CD4-positive, alpha-beta memory T cell (primary cell): Measurements from ENCODE around the gene KANK3. TPM values are rescaled to one million over a fixed set of nuclear protein-coding genes. Genes with fewer than 3 reads are reported as not detected.
"Not testable (repeated sequence)": the region's sequence is repeated elsewhere in the genome, so short reads cannot be mapped to it uniquely, and the experiment has no call there.

Experiments used
- CTCF ChIA-PET: fragments of 350-600 bp; sonication (Branson Sonifier 250); formaldehyde crosslinking; loops from one replicate; lab custom pipeline; 2021; ENCODE audit warnings: inconsistent platforms; ENCODE audit not compliant: partially characterized antibody; lab: Charles Lee
- POLR2A ChIA-PET: fragments of 350-600 bp; sonication (Branson Sonifier 250); formaldehyde crosslinking; loops from one replicate; lab custom pipeline; 2021; ENCODE audit not compliant: partially characterized antibody; lab: Charles Lee
- DNase-seq, 5 donors: peaks; one replicate each; pipeline versions ENCODE4 v3.0.0 to v3.0.0-alpha.2; 2020 to 2022; ENCODE audit warnings: mixed read lengths in 1 of 5
- H3K27ac ChIP-seq: one replicate; pipeline ENCODE4 v1.7.0; 2013; ENCODE audit warnings: low read depth, low read length
- H3K27me3 ChIP-seq: 2 replicates; pipeline ENCODE4 v1.7.0; 2013; ENCODE audit warnings: mild to moderate bottlenecking, low read length, moderate library complexity; ENCODE audit not compliant: insufficient read depth
- H3K36me3 ChIP-seq: 2 replicates; pipeline ENCODE4 v1.7.0; 2013; ENCODE audit warnings: mild to moderate bottlenecking, low read length, moderate library complexity; ENCODE audit not compliant: insufficient read depth
- H3K4me1 ChIP-seq: 2 replicates; pipeline ENCODE4 v1.7.0; 2013; ENCODE audit warnings: mild to moderate bottlenecking, low read length, moderate library complexity; ENCODE audit not compliant: insufficient read depth
- H3K4me3 ChIP-seq, 2 donors: one replicate each; pipeline ENCODE4 v1.7.0; 2013; ENCODE audit warnings: low read length in 2 of 2, mild to moderate bottlenecking in 1 of 2
- H3K9me3 ChIP-seq, 2 donors: one replicate each; pipeline ENCODE4 v1.7.0; 2013; ENCODE audit warnings: low read length in 2 of 2, control low read depth in 1 of 2; ENCODE audit not compliant: control insufficient read depth in 1 of 2
- H3K27ac Mint-ChIP-seq, 7 donors: one replicate each; pipeline ENCODE4 v1.8.0; 2020 to 2021; ENCODE audit warnings: mixed read lengths in 7 of 7, mild to moderate bottlenecking in 6 of 7, inconsistent platforms in 3 of 7, moderate library complexity in 3 of 7
- H3K27me3 Mint-ChIP-seq, 2 donors: one replicate each; pipeline ENCODE4 v1.8.0; 2020 to 2021; ENCODE audit warnings: mixed read lengths in 2 of 2
- H3K36me3 Mint-ChIP-seq, 2 donors: one replicate each; pipeline ENCODE4 v1.8.0; 2020 to 2021; ENCODE audit warnings: mixed read lengths in 2 of 2, inconsistent platforms in 1 of 2, mild to moderate bottlenecking in 1 of 2
- H3K4me1 Mint-ChIP-seq, 4 donors: one replicate each; pipeline ENCODE4 v1.8.0; 2020 to 2021; ENCODE audit warnings: mixed read lengths in 4 of 4, mild to moderate bottlenecking in 1 of 4
- H3K4me3 Mint-ChIP-seq, 8 donors: one replicate each; pipeline ENCODE4 v1.8.0; 2020 to 2021; ENCODE audit warnings: mixed read lengths in 8 of 8, mild to moderate bottlenecking in 7 of 8, moderate library complexity in 6 of 8, inconsistent platforms in 3 of 8
- H3K9me3 Mint-ChIP-seq, 8 donors: one replicate each; pipeline ENCODE4 v1.8.0; 2020 to 2021; ENCODE audit warnings: mixed read lengths in 8 of 8, mild to moderate bottlenecking in 5 of 8, inconsistent platforms in 3 of 8, moderate library complexity in 1 of 8
- intact Hi-C: fragments of 100-400 bp; cut with micrococcal nuclease; formaldehyde crosslinking; loops from one replicate; pipeline ENCODE4 v1.15.1; 2023
- polyA plus RNA-seq, 2 donors: library from polyadenylated mRNA; unstranded; fragments of 300-500 nt; fragmentation: Illumina TruSeq; gene quantifications; one replicate each; pipeline ENCODE4 v1.2.3, GENCODE V29; 2021
- total RNA-seq, 2 experiments: library from RNA; stranded (reverse); gene quantifications; one replicate each; pipeline ENCODE4 v1.2.3, GENCODE V29; 2021

The KANK3 gene
- total and polyA plus RNA-seq, 4 experiments from 2014 or later: 1.1 to 6.3 (median 3.4) TPM

- Mint-ChIP-seq H3K9me3 (peaks cover 0 to 3% (median 0%) of the 10 kb centered on the region in 8 donors), H3K36me3 (no peaks in the 10 kb centered on the region), H3K4me3 (no peak overlapping the region), H3K27me3 (peaks cover 9 to 20% of the 10 kb centered on the region in 2 donors), H3K27ac (no peak overlapping the region), H3K4me1 (peaks cover 3 to 22% (median 9%) of the 10 kb centered on the region in 4 donors)
- no peak for DNase-seq
- intact Hi-C loops: no loop called here
- Histone ChIP-seq H3K9me3 (no peaks in the 10 kb centered on the region), H3K4me1 (peaks cover 17% of the 10 kb centered on the region), H3K27me3 (no peaks in the 10 kb centered on the region), H3K36me3 (no peaks in the 10 kb centered on the region), H3K27ac (no peak overlapping the region), H3K4me3 (no peak overlapping the region)
- CTCF ChIA-PET: interaction anchor here (0.5 to 2.5 kb wide), 3 partner anchors 18 to 219 kb away, joined by 3 to 6 read pairs (median 3); no protein-coding TSS in a partner anchor
- POLR2A ChIA-PET: no interaction called here
Measured at GRCh38 chr19:8360196-8360595, 17.1 kb upstream of the KANK3 start.

- Histone ChIP-seq H3K27ac (no peak overlapping the region), H3K4me1 (peaks cover 11% of the 10 kb centered on the region), H3K9me3 (no peaks in the 10 kb centered on the region), H3K36me3 (no peaks in the 10 kb centered on the region), H3K27me3 (no peaks in the 10 kb centered on the region), H3K4me3 (no peak overlapping the region)
- peaks cover 0 to 3% (median 0%) of the 10 kb centered on the region in 8 donors for H3K9me3 Mint-ChIP-seq
- intact Hi-C loops: no loop called here
- H3K4me1 Mint-ChIP-seq: peaks cover 3 to 19% (median 7%) of the 10 kb centered on the region in 4 donors
- no peak overlapping the region for H3K4me3 Mint-ChIP-seq
- POLR2A ChIA-PET: no interaction called here
- H3K36me3 Mint-ChIP-seq: no peaks in the 10 kb centered on the region
- no peak overlapping the region for H3K27ac Mint-ChIP-seq
- peaks cover 6 to 17% of the 10 kb centered on the region in 2 donors for H3K27me3 Mint-ChIP-seq
- CTCF ChIA-PET: interaction anchor here (2.5 kb wide), 1 partner anchor 221 kb away, joined by 6 read pairs; no protein-coding TSS in a partner anchor
- DNase-seq: no peak
Measured at GRCh38 chr19:8358948-8359347, 15.9 kb upstream of the KANK3 start.

GRCh38 chr19:8357007-8357521 lies 14.0 kb upstream of the KANK3 start:
- Mint-ChIP-seq H3K27ac (no peak overlapping the region), H3K36me3 (no peaks in the 10 kb centered on the region)
- POLR2A ChIA-PET: no interaction called here

GRCh38 chr19:8355631-8356402 lies 12.8 kb upstream of the KANK3 start:
- Histone ChIP-seq H3K4me3 (no peak overlapping the region), H3K36me3 (no peaks in the 10 kb centered on the region), H3K27ac (no peak overlapping the region), H3K4me1 (no peaks in the 10 kb centered on the region), H3K27me3 (no peaks in the 10 kb centered on the region), H3K9me3 (no peaks in the 10 kb centered on the region)
- Mint-ChIP-seq H3K9me3 (peaks cover 0 to 3% (median 0%) of the 10 kb centered on the region in 8 donors), H3K27me3 (peaks cover 6 to 11% of the 10 kb centered on the region in 2 donors), H3K36me3 (no peaks in the 10 kb centered on the region), H3K4me3 (peak overlapping the region in 1 of 8 donors; percentile 1), H3K27ac (no peak overlapping the region), H3K4me1 (peaks cover 0 to 5% (median 2%) of the 10 kb centered on the region in 4 donors)
- DNase-seq: no peak
- ChIA-PET CTCF (interaction anchor here (0.8 to 5.1 kb wide), 10 partner anchors 10 to 286 kb away, joined by 3 to 76 read pairs (median 15); partner anchors contain the start of genes KANK3 and MYO1F), POLR2A (no interaction called here)
- intact Hi-C loops: loop anchor here (2.0 kb wide), 1 partner anchor 225 kb away; no protein-coding TSS in a partner anchor

More at GRCh38 chr19:8357007-8357521, 14.0 kb upstream of the KANK3 start:
- no peaks in the 10 kb centered on the region for H3K9me3 ChIP-seq
- Mint-ChIP-seq H3K27me3 (peaks cover 5 to 10% of the 10 kb centered on the region in 2 donors), H3K4me3 (no peak overlapping the region), H3K4me1 (peaks cover 2 to 6% (median 3%) of the 10 kb centered on the region in 4 donors), H3K9me3 (peaks cover 0 to 3% (median 0%) of the 10 kb centered on the region in 8 donors)
- no peaks in the 10 kb centered on the region for H3K4me1 ChIP-seq
- no peak for DNase-seq
- no peaks in the 10 kb centered on the region for H3K27me3 ChIP-seq
- no peak overlapping the region for H3K27ac ChIP-seq
- intact Hi-C loops: no loop called here
- H3K4me3 ChIP-seq: no peak overlapping the region
- H3K36me3 ChIP-seq: no peaks in the 10 kb centered on the region
- CTCF ChIA-PET: no interaction called here

GRCh38 chr19:8352845-8353244 lies 9.8 kb upstream of the KANK3 start:
- H3K27ac Mint-ChIP-seq, H3K27me3 ChIP-seq, H3K4me1 Mint-ChIP-seq, H3K9me3 Mint-ChIP-seq, H3K9me3 ChIP-seq, H3K27ac ChIP-seq, H3K36me3 ChIP-seq, H3K36me3 Mint-ChIP-seq, H3K4me3 Mint-ChIP-seq, H3K4me3 ChIP-seq, H3K4me1 ChIP-seq, DNase-seq: not testable (repeated sequence)
- H3K27me3 Mint-ChIP-seq: peaks cover 11 to 12% of the 10 kb centered on the region in 2 donors
- ChIA-PET CTCF (interaction anchor here (0.7 to 5.1 kb wide), 22 partner anchors 10 to 292 kb away, joined by 3 to 76 read pairs (median 8); partner anchors contain the start of genes KANK3, MARCHF2 and MYO1F), POLR2A (interaction anchor here (0.6 to 2.2 kb wide), 3 partner anchors 10 to 118 kb away, joined by 3 to 10 read pairs (median 3); partner anchors contain the start of gene KANK3)
- intact Hi-C loops: loop anchor here (5.0 kb wide), 1 partner anchor 154 kb away; no protein-coding TSS in a partner anchor

- Histone ChIP-seq H3K27me3 (no peaks in the 10 kb centered on the region), H3K36me3 (no peaks in the 10 kb centered on the region), H3K4me3 (no peak overlapping the region), H3K27ac (no peak overlapping the region), H3K9me3 (no peaks in the 10 kb centered on the region), H3K4me1 (no peaks in the 10 kb centered on the region)
- Mint-ChIP-seq H3K27me3 (peaks cover 11 to 12% of the 10 kb centered on the region in 2 donors), H3K4me1 (peaks cover 0 to 5% (median 2%) of the 10 kb centered on the region in 4 donors), H3K9me3 (peaks cover 0 to 3% (median 0%) of the 10 kb centered on the region in 8 donors), H3K27ac (no peak overlapping the region), H3K4me3 (no peak overlapping the region), H3K36me3 (no peaks in the 10 kb centered on the region)
- intact Hi-C loops: loop anchor here (5.0 kb wide), 1 partner anchor 155 kb away; no protein-coding TSS in a partner anchor
- CTCF ChIA-PET: interaction anchor here (0.8 to 5.1 kb wide), 15 partner anchors 10 to 290 kb away, joined by 3 to 76 read pairs (median 9); partner anchors contain the start of genes KANK3, MARCHF2 and MYO1F
- no peak for DNase-seq
- POLR2A ChIA-PET: interaction anchor here (0.6 to 2.2 kb wide), 2 partner anchors 9 to 119 kb away, joined by 3 to 10 read pairs; partner anchors contain the start of gene KANK3
Measured at GRCh38 chr19:8352134-8352827, 9.2 kb upstream of the KANK3 start.
